ENCODE results near the gene JAGN1. TPM values are rescaled to one million over a fixed set of nuclear protein-coding genes. Genes with fewer than 3 reads are reported as not detected.
A peak's percentile ranks its signal among the peaks of the same experiment; 100 is the strongest.

JAGN1 gene
- total and polyA plus RNA-seq, 7 donors, result 24.7 to 55.1 (median 39.2) TPM

- intact Hi-C loops (cut with DNase I), result loop anchor here (5.0 kb wide), 3 partner anchors 93 to 208 kb away; partner anchors contain the start of genes BRK1, FANCD2 and VHL
- TF ChIP-seq POLR2A (IDR thresholded peaks at IDR 0.05) (no peak), EP300 (IDR thresholded peaks at IDR 0.05) (no peak), POLR2AphosphoS5 (IDR thresholded peaks at IDR 0.05) (no peak), CTCF (IDR thresholded peaks at IDR 0.05) (peak in 1 of 4 experiments; percentile 33)
- Histone ChIP-seq H3K27me3 (no peaks in the 10 kb centered on the region), H3K4me3 (peak overlapping the region; percentile 57 to 80 (median 62)), H3K9me3 (no peaks in the 10 kb centered on the region), H3K27ac (peak overlapping the region; percentile 94 to 99 (median 96)), H3K4me1 (peaks cover 0 to 40% (median 35%) of the 10 kb centered on the region in 4 donors), H3K36me3 (peaks cover 6 to 42% (median 26%) of the 10 kb centered on the region in 4 donors)
- 5 to 14% methylated on average over 11 of the region's 11 CpGs for WGBS, 2 donors
- DNase-seq, result no peak
Observed at GRCh38 chr3:9934235-9934621, 43.8 kb downstream of the JAGN1 start.

- no peak for DNase-seq
- H3K27me3 ChIP-seq, result no peaks in the 10 kb centered on the region
- peak overlapping the region in 3 of 4 donors; percentile 57 to 80 (median 64) for H3K4me3 ChIP-seq
- peaks cover 0 to 40% (median 35%) of the 10 kb centered on the region in 4 donors for H3K4me1 ChIP-seq
- intact Hi-C loops (cut with DNase I), result loop anchor here (5.0 kb wide), 3 partner anchors 92 to 207 kb away; partner anchors contain the start of genes BRK1, FANCD2 and VHL
- H3K9me3 ChIP-seq, result no peaks in the 10 kb centered on the region
- 45 to 56% methylated on average over 4 of the region's 4 CpGs for WGBS, 2 donors
- TF ChIP-seq EP300 (IDR thresholded peaks at IDR 0.05) (no peak), POLR2A (IDR thresholded peaks at IDR 0.05) (no peak), POLR2AphosphoS5 (IDR thresholded peaks at IDR 0.05) (no peak), CTCF (IDR thresholded peaks at IDR 0.05) (no peak)
- peak overlapping the region; percentile 1 to 98 (median 94) for H3K27ac ChIP-seq
- peaks cover 0 to 35% (median 20%) of the 10 kb centered on the region in 4 donors for H3K36me3 ChIP-seq
Observed at GRCh38 chr3:9934993-9935392, 44.6 kb downstream of the JAGN1 start.

- Histone ChIP-seq H3K4me1 (peaks cover 0 to 40% (median 35%) of the 10 kb centered on the region in 4 donors), H3K4me3 (no peak overlapping the region), H3K9me3 (no peaks in the 10 kb centered on the region), H3K27me3 (no peaks in the 10 kb centered on the region), H3K27ac (no peak overlapping the region), H3K36me3 (peaks cover 3 to 29% (median 16%) of the 10 kb centered on the region in 4 donors)
- TF ChIP-seq POLR2AphosphoS5 (IDR thresholded peaks at IDR 0.05) (no peak), CTCF (IDR thresholded peaks at IDR 0.05) (no peak), POLR2A (IDR thresholded peaks at IDR 0.05) (no peak), EP300 (IDR thresholded peaks at IDR 0.05) (no peak)
- DNase-seq, result no peak
- intact Hi-C loops (cut with DNase I), result no loop called here
- 90 to 94% methylated on average over 5 of the region's 5 CpGs for WGBS, 2 donors
Observed at GRCh38 chr3:9935966-9936510, 45.6 kb downstream of the JAGN1 start.

- DNase-seq, result no peak
- H3K27ac ChIP-seq, result no peak overlapping the region
- 95 to 97% methylated on average over 13 of the region's 13 CpGs for WGBS, 2 donors
Observed at GRCh38 chr3:9937486-9938238, 47.3 kb downstream of the JAGN1 start.

More at GRCh38 chr3:9937486-9938238, 47.3 kb downstream of the JAGN1 start:
- peaks cover 0 to 30% (median 27%) of the 10 kb centered on the region in 4 donors for H3K4me1 ChIP-seq
- TF ChIP-seq EP300 (IDR thresholded peaks at IDR 0.05), result no peak
- no peak for TF ChIP-seq POLR2AphosphoS5 (IDR thresholded peaks at IDR 0.05)
- TF ChIP-seq POLR2A (IDR thresholded peaks at IDR 0.05), result no peak
- TF ChIP-seq CTCF (IDR thresholded peaks at IDR 0.05), result no peak
- no peaks in the 10 kb centered on the region for H3K27me3 ChIP-seq
- no peaks in the 10 kb centered on the region for H3K9me3 ChIP-seq
- intact Hi-C loops (cut with DNase I), result no loop called here
- H3K36me3 ChIP-seq, result peaks cover 7 to 34% (median 18%) of the 10 kb centered on the region in 4 donors
- no peak overlapping the region for H3K4me3 ChIP-seq
